HCT116 (cell line): ENCODE measurements around the gene GSC2.
A peak's percentile ranks its signal among the peaks of the same experiment; 100 is the strongest.

ENCODE experiments used
- CTCF ChIP-seq, 3 experiments: fragments of 200-600 bp in 1 of 3; sonication (generic) in 1 of 3; IDR thresholded peaks in 2 of 3; conservative IDR thresholded peaks in 1 of 3; 2 replicates each; pipeline ENCODE4 v1.5.1; 2012 to 2017; ENCODE audit warnings: low read depth in 2 of 3, low read length in 2 of 3, antibody characterized with exemption in 1 of 3, borderline replicate concordance in 1 of 3, control low read depth in 1 of 3, mild to moderate bottlenecking in 1 of 3, mixed read lengths in 1 of 3, mixed run types in 1 of 3, moderate library complexity in 1 of 3; ENCODE audit not compliant: insufficient read depth in 1 of 3
- EGR1 ChIP-seq: IDR thresholded peaks from 2 replicates; pipeline ENCODE4 v1.6.1; 2012; ENCODE audit warnings: low read depth
- EZH2phosphoT487 ChIP-seq: fragments of 200-600 bp; IDR thresholded peaks from 2 replicates; pipeline ENCODE4 v1.6.1; 2018; ENCODE audit warnings: antibody characterized with exemption, borderline replicate concordance
- POLR2A ChIP-seq: IDR thresholded peaks from 2 replicates; pipeline ENCODE4 v1.7.0; 2011; ENCODE audit warnings: borderline replicate concordance; ENCODE audit not compliant: insufficient read depth, insufficient read length; ENCODE audit errors: extremely low read depth
- POLR2AphosphoS5 ChIP-seq: IDR thresholded peaks from 2 replicates; pipeline ENCODE4 v1.6.1; 2011; ENCODE audit warnings: mild to moderate bottlenecking, low read depth, low read length, moderate library complexity
- REST ChIP-seq: IDR thresholded peaks from 2 replicates; pipeline ENCODE4 v1.6.1; 2012; ENCODE audit warnings: low read depth
- SIN3A ChIP-seq: IDR thresholded peaks from 2 replicates; pipeline ENCODE4 v1.6.1; 2012; ENCODE audit warnings: low read depth
- SP1 ChIP-seq: IDR thresholded peaks from 2 replicates; pipeline ENCODE4 v1.6.1; 2012; ENCODE audit warnings: low read depth

GRCh38 chr22:19178065-19178656, 28.1 kb upstream of the GSC2 start:
- TF ChIP-seq POLR2AphosphoS5 (no peak; the same call in none of the 2 replicates), SP1 (no peak), POLR2A (no peak), CTCF (IDR thresholded peaks at IDR 0.05 in 2 of 3, conservative IDR thresholded peaks at IDR 0.05 in 1 of 3; ENCODE audit: borderline replicate concordance in 1 of 3, insufficient read depth in 1 of 3, low read depth in 2 of 3, low read length in 2 of 3) (no peak), EZH2phosphoT487 (no peak), SIN3A (0 out of 2 replicates have a peak, but pooled peaks have one; percentile 38), REST (no peak), EGR1 (no peak)
